GM21576 (cell line): ENCODE results near the gene CARS2.
A peak's percentile ranks its signal among the peaks of the same experiment; 100 is the strongest.
"Not testable (repeated sequence)": the region's sequence is repeated elsewhere in the genome, so short reads cannot be mapped to it uniquely, and the experiment has no call there.

ENCODE experiments used
- ATAC-seq: cut with Tn5 transposase; IDR thresholded peaks from one replicate; pipeline ENCODE4 v1.9.1; 2021; ENCODE audit warnings: mild to moderate bottlenecking, moderate library complexity; ENCODE audit not compliant: unreplicated experiment

CARS2 gene

GRCh38 chr13:110705826-110706569, at the start of gene CARS2:
CARS2 (minus strand) TSS chr13:110706116; CDS start chr13:110706093, 23 bp downstream.
- ATAC-seq: peak; percentile 93

GRCh38 chr13:110748271-110748670, 42.4 kb upstream of the CARS2 start:
- no peak for ATAC-seq

GRCh38 chr13:110746438-110746837, 40.5 kb upstream of the CARS2 start:
- no peak for ATAC-seq

GRCh38 chr13:110743687-110744086, 37.8 kb upstream of the CARS2 start:
- no peak for ATAC-seq

- ATAC-seq: no peak
These were observed 31.6 kb upstream of the CARS2 start for GRCh38 chr13:110737555-110737954.

GRCh38 chr13:110734561-110734960, 28.6 kb upstream of the CARS2 start:
- no peak for ATAC-seq

- no peak for ATAC-seq
These were observed 25.2 kb upstream of the CARS2 start for GRCh38 chr13:110731072-110731471.

GRCh38 chr13:110726726-110727125, 20.8 kb upstream of the CARS2 start:
- peak; percentile 43 for ATAC-seq

GRCh38 chr13:110726153-110726552, 20.2 kb upstream of the CARS2 start:
- ATAC-seq: not testable (repeated sequence)

GRCh38 chr13:110723598-110723997, 17.7 kb upstream of the CARS2 start:
- ATAC-seq: no peak

- no peak for ATAC-seq
These were observed 17.1 kb upstream of the CARS2 start for GRCh38 chr13:110722971-110723370.

- no peak for ATAC-seq
These were observed 13.3 kb upstream of the CARS2 start for GRCh38 chr13:110719036-110719710.

- ATAC-seq: no peak
These were observed 10.3 kb upstream of the CARS2 start for GRCh38 chr13:110716247-110716515.

GRCh38 chr13:110715395-110716246, 9.7 kb upstream of the CARS2 start:
- ATAC-seq: peak; percentile 59

- no peak for ATAC-seq
These were observed 9.0 kb upstream of the CARS2 start for GRCh38 chr13:110714797-110715394.

GRCh38 chr13:110713981-110714796, 8.3 kb upstream of the CARS2 start:
- ATAC-seq: no peak

- no peak for ATAC-seq
These were observed 7.7 kb upstream of the CARS2 start, which contains the start of gene ING1 for GRCh38 chr13:110713642-110713952. ING1 (plus strand) TSS chr13:110713700; CDS start chr13:110714150, 450 bp downstream.

GRCh38 chr13:110712849-110713641, 7.1 kb upstream of the CARS2 start:
- peak; percentile 50 for ATAC-seq

GRCh38 chr13:110712081-110712848, 6.3 kb upstream of the CARS2 start:
- ATAC-seq: peak; percentile 25
